K562 (cell line): ENCODE data around the gene TSPYL2. TPM values are rescaled to one million over a fixed set of nuclear protein-coding genes. Genes with fewer than 3 reads are reported as not detected.

Source experiments
- ARID2 ChIP-seq: fragments of 450-650 bp; IDR thresholded peaks from 2 replicates; pipeline ENCODE4 v1.6.1; 2017; ENCODE audit warnings: antibody characterized with exemption, mild to moderate bottlenecking
- CTCF ChIP-seq, 3 experiments: IDR thresholded peaks in 2 of 3; conservative IDR thresholded peaks in 1 of 3; 2 replicates each; pipeline ENCODE4 v1.5.1; 2011 to 2012; ENCODE audit warnings: low read length in 3 of 3, mild to moderate bottlenecking in 3 of 3, control low read depth in 2 of 3, improper control_type of control experiment in 1 of 3, inconsistent platforms in 1 of 3, low read depth in 1 of 3, mixed read lengths in 1 of 3, moderate library complexity in 1 of 3; ENCODE audit not compliant: insufficient read depth in 2 of 3
- E2F6 ChIP-seq, 2 experiments: IDR thresholded peaks; 2 replicates each; pipeline ENCODE4 v1.6.1; 2011; ENCODE audit warnings: borderline replicate concordance in 1 of 2, control low read depth in 1 of 2, low read depth in 1 of 2, low read length in 1 of 2, mild to moderate bottlenecking in 1 of 2, mixed read lengths in 1 of 2, moderate library complexity in 1 of 2; ENCODE audit not compliant: insufficient read depth in 1 of 2, insufficient read length in 1 of 2, poor library complexity in 1 of 2, severe bottlenecking in 1 of 2; ENCODE audit errors: extremely low read depth in 1 of 2
- HDAC1 ChIP-seq, 2 experiments: fragments of 450-650 bp; IDR thresholded peaks; 2 replicates each; pipeline ENCODE4 v1.6.1; 2016 to 2017; ENCODE audit warnings: inconsistent platforms in 1 of 2, mild to moderate bottlenecking in 1 of 2, moderate library complexity in 1 of 2
- ID3 ChIP-seq, 2 experiments: fragments of 250-450 bp in 1 of 2; fragments of 450-650 bp in 1 of 2; sonication (Bioruptor Pico) in 1 of 2; IDR thresholded peaks; 2 replicates each; pipeline versions ENCODE4 v1.6.1 to v1.8.0; 2016 to 2021; ENCODE audit warnings: mild to moderate bottlenecking in 2 of 2, moderate library complexity in 2 of 2, missing compliant biosample characterization in 1 of 2, missing genetic modification characterization in 1 of 2
- MED1 ChIP-seq: sonication (generic); formaldehyde crosslinking; IDR thresholded peaks from 2 replicates; pipeline ENCODE4 v1.8.1; 2023; ENCODE audit warnings: missing genetic modification reagents, borderline replicate concordance
- MNT ChIP-seq, 2 experiments: fragments of 450-650 bp; conservative IDR thresholded peaks; 2 replicates each; pipeline ENCODE4 v1.6.1; 2017; ENCODE audit warnings: mild to moderate bottlenecking in 2 of 2, moderate library complexity in 2 of 2
- NR0B1 ChIP-seq: fragments of 450-650 bp; IDR thresholded peaks from one replicate; pipeline ENCODE4 v1.6.1; 2018; ENCODE audit warnings: mild to moderate bottlenecking, moderate library complexity; ENCODE audit not compliant: partially characterized antibody
- NRF1 ChIP-seq, 2 experiments: fragments of 450-650 bp; IDR thresholded peaks in 1 of 2; conservative IDR thresholded peaks in 1 of 2; 2 replicates each; pipeline ENCODE4 v1.6.1; 2014; ENCODE audit warnings: mild to moderate bottlenecking in 2 of 2
- RAD21 ChIP-seq, 2 experiments: fragments of 250-450 bp in 1 of 2; fragments of 450-650 bp in 1 of 2; sonication (Bioruptor Pico) in 1 of 2; formaldehyde crosslinking in 1 of 2; IDR thresholded peaks in 1 of 2; conservative IDR thresholded peaks in 1 of 2; 2 replicates each; pipeline versions ENCODE4 v1.4.0 to v1.8.0; 2020 to 2022; ENCODE audit warnings: mild to moderate bottlenecking in 2 of 2, moderate library complexity in 1 of 2
- TFAP4 ChIP-seq: sonication (generic); formaldehyde crosslinking; IDR thresholded peaks from 2 replicates; pipeline ENCODE4 v1.8.0; 2022; ENCODE audit warnings: missing genetic modification reagents, mild to moderate bottlenecking, moderate library complexity, borderline replicate concordance
- TOE1 ChIP-seq, 2 experiments: fragments of 450-650 bp in 1 of 2; sonication (generic) in 1 of 2; formaldehyde crosslinking in 1 of 2; IDR thresholded peaks; 2 replicates each; pipeline versions ENCODE4 v1.7.1 to v1.8.0; 2016 to 2022; ENCODE audit warnings: borderline replicate concordance in 2 of 2, mild to moderate bottlenecking in 2 of 2, antibody characterized with exemption in 1 of 2, inconsistent platforms in 1 of 2, low read depth in 1 of 2, missing genetic modification reagents in 1 of 2, moderate library complexity in 1 of 2
- ZEB2 ChIP-seq: fragments of 450-650 bp; IDR thresholded peaks from 2 replicates; pipeline ENCODE4 v1.6.1; 2016
- ZNF124 ChIP-seq: sonication (generic); formaldehyde crosslinking; IDR thresholded peaks from 2 replicates; pipeline ENCODE4 v1.8.1; 2022; ENCODE audit warnings: missing genetic modification reagents
- polyA plus RNA-seq, 8 experiments: library from polyadenylated mRNA; depleted of rRNA in 4 of 8; stranded (reverse) in 5 of 8; unstranded in 3 of 8; fragments of >200 nt; fragmentation: Nextera tagmentation in 2 of 8; fragmentation: Illumina TruSeq in 1 of 8; extraction: Ambion mirVana in 2 of 8; extraction: Trizol in 1 of 8; gene quantifications; 2 replicates each; pipeline versions ENCODE4 v1.2.1 to v1.2.3, GENCODE V29; 2011 to 2014; ENCODE audit warnings: inconsistent platforms in 1 of 8, missing spikeins in 1 of 8
- total RNA-seq, 7 experiments: library from RNA; depleted of rRNA in 6 of 7; stranded (reverse); fragments of >200 nt in 6 of 7; fragmentation: Illumina TruSeq in 2 of 7; extraction: Trizol in 2 of 7; gene quantifications; 2 replicates each; pipeline versions ENCODE4 v1.2.1 to v1.2.3, GENCODE V29; 2011 to 2021; ENCODE audit warnings: low replicate concordance in 1 of 7

Gene TSPYL2
- total and polyA plus RNA-seq, 9 of the 15 experiments (the other 6 are each of a cell fraction or from before 2014, with no cell fraction given) = 0.41 to 20.0 (median 10.8) TPM

- TF ChIP-seq TOE1 (IDR thresholded peaks at IDR 0.05; ENCODE audit: borderline replicate concordance) = 0 out of 2 replicates have a peak, but pooled peaks have one; percentile 20
- no peak for TF ChIP-seq TOE1 (CRISPR knock-in tag; IDR thresholded peaks at IDR 0.05; ENCODE audit: borderline replicate concordance, low read depth)
- TF ChIP-seq ARID2 = peak; percentile 93
- TF ChIP-seq MNT (conservative IDR thresholded peaks at IDR 0.05) = peak; percentile 45 to 70; a peak in 3 of 4 replicates
- TF ChIP-seq ZEB2 = 0 out of 2 replicates have a peak, but pooled peaks have one; percentile 19
- TF ChIP-seq NRF1 (conservative IDR thresholded peaks at IDR 0.05 in 1 of 2, IDR thresholded peaks at IDR 0.05 in 1 of 2) = peak; percentile 15 to 50; a peak in 3 of 4 replicates
- TF ChIP-seq E2F6 (IDR thresholded peaks at IDR 0.05; ENCODE audit: borderline replicate concordance in 1 of 2, extremely low read depth in 1 of 2, insufficient read depth in 1 of 2, insufficient read length in 1 of 2, low read depth in 1 of 2, low read length in 1 of 2, poor library complexity in 1 of 2, severe bottlenecking in 1 of 2) = peak in 1 of 2 experiments; percentile 15
- TF ChIP-seq ZNF124 = no peak
- TF ChIP-seq RAD21 (CRISPR knock-in tag; conservative IDR thresholded peaks at IDR 0.05 in 1 of 2, IDR thresholded peaks at IDR 0.05 in 1 of 2) = peak; percentile 34 to 63
- no peak for TF ChIP-seq ID3 (CRISPR knock-in tag; IDR thresholded peaks at IDR 0.05)
- TF ChIP-seq ID3 (tag; IDR thresholded peaks at IDR 0.05) = 0 out of 2 replicates have a peak, but pooled peaks have one; percentile 20
- peak; percentile 19; the same call in 1 of the 2 replicates for TF ChIP-seq TFAP4
- TF ChIP-seq MED1 (CRISPR knock-in tag) = no peak
- TF ChIP-seq HDAC1 (IDR thresholded peaks at IDR 0.05) = peak in 1 of 2 experiments; percentile 72; a peak in 2 of 4 replicates
- no peak for TF ChIP-seq NR0B1
- TF ChIP-seq CTCF (IDR thresholded peaks at IDR 0.05 in 2 of 3, conservative IDR thresholded peaks at IDR 0.05 in 1 of 3; ENCODE audit: insufficient read depth in 2 of 3, low read depth in 1 of 3, low read length in 3 of 3) = peak; percentile 74 to 78 (median 75)
These were observed 10.4 kb upstream of the TSPYL2 start (continued) for GRCh38 chrX:53071604-53072417.
